GF-D8 (cell line): Measurements from ENCODE around the gene ARG1.

ENCODE experiments used
- DNase-seq: peaks from one replicate; lab custom pipeline; 2025; lab: John Stamatoyannopoulos, UW

The ARG1 gene

GRCh38 chr6:131586543-131586942 lies 13.5 kb downstream of the ARG1 start:
- DNase-seq = no peak

- DNase-seq = no peak
These were observed 14.9 kb downstream of the ARG1 start for GRCh38 chr6:131587909-131588308.

GRCh38 chr6:131588643-131589042 lies 15.6 kb downstream of the ARG1 start:
- DNase-seq = no peak

- DNase-seq = no peak
These were observed 19.9 kb downstream of the ARG1 start for GRCh38 chr6:131592935-131593334.

GRCh38 chr6:131594074-131594473 lies 21.0 kb downstream of the ARG1 start:
- DNase-seq = no peak

GRCh38 chr6:131597446-131597845 lies 24.4 kb downstream of the ARG1 start:
- no peak for DNase-seq

- DNase-seq = no peak
These were observed 27.7 kb downstream of the ARG1 start for GRCh38 chr6:131600716-131601115.

- no peak for DNase-seq
These were observed 29.8 kb downstream of the ARG1 start for GRCh38 chr6:131602781-131603312.

- DNase-seq = no peak
These were observed 40.4 kb downstream of the ARG1 start for GRCh38 chr6:131613296-131613925.

GRCh38 chr6:131615275-131615674 lies 42.2 kb downstream of the ARG1 start:
- DNase-seq = no peak

- DNase-seq = peak; percentile 77
These were observed 55.0 kb downstream of the ARG1 start, which contains the start of gene MED23 for GRCh38 chr6:131627724-131628682. Gene MED23 (minus strand): TSS chr6:131628242. CDS start chr6:131628049, 193 bp downstream.

- no peak for DNase-seq
These were observed 55.7 kb downstream of the ARG1 start for GRCh38 chr6:131628726-131629125.

GRCh38 chr6:131629651-131630050 lies 56.6 kb downstream of the ARG1 start:
- no peak for DNase-seq

GRCh38 chr6:131631625-131632289 lies 58.7 kb downstream of the ARG1 start:
- no peak for DNase-seq
